H1 (cell line): ENCODE data around the gene PCDH9. TPM values are rescaled to one million over a fixed set of nuclear protein-coding genes. Genes with fewer than 3 reads are reported as not detected.

Source experiments
- CTCF ChIA-PET: fragments of 300-600 bp; sonication (Branson Sonifier 250); formaldehyde crosslinking; loops from one replicate; lab custom pipeline; 2021; ENCODE audit not compliant: partially characterized antibody; lab: Charles Lee
- POLR2A ChIA-PET: fragments of 300-600 bp; sonication (Branson Sonifier 250); formaldehyde crosslinking; loops from one replicate; lab custom pipeline; 2021; ENCODE audit warnings: inconsistent platforms; ENCODE audit not compliant: partially characterized antibody; lab: Charles Lee
- DNase-seq, 2 experiments: peaks; one replicate each; pipeline versions ENCODE4 v3.0.0 to v3.0.0-alpha.2; 2010 to 2022; ENCODE audit warnings: low spot score in 2 of 2, low read depth in 1 of 2, mixed read lengths in 1 of 2
- FAIRE-seq: peaks from 2 replicates; lab custom pipeline; 2011; peaks lifted over from hg19 to GRCh38; lab: Jason Lieb, UNC
- H2AFZ ChIP-seq: 2 replicates; pipeline ENCODE4 v1.8.1; 2012; ENCODE audit warnings: low read length, inconsistent platforms
- H2AK5ac ChIP-seq: 2 replicates; pipeline ENCODE4 v1.6.1; 2013; ENCODE audit warnings: low read depth, low read length
- H2BK120ac ChIP-seq: replicated peaks from 2 replicates; pipeline ENCODE3; 2013; ENCODE audit warnings: low read depth, low read length, inconsistent platforms
- H2BK12ac ChIP-seq: 2 replicates; pipeline ENCODE4 v1.6.1; 2013; ENCODE audit warnings: low read depth, low read length
- H2BK15ac ChIP-seq: 2 replicates; pipeline ENCODE4 v1.6.1; 2013; ENCODE audit warnings: low read length
- H2BK20ac ChIP-seq: 2 replicates; pipeline ENCODE4 v1.6.1; 2013; ENCODE audit warnings: low read length
- H2BK5ac ChIP-seq: 2 replicates; pipeline ENCODE4 v1.6.1; 2013; ENCODE audit warnings: low read depth, low read length
- H3K14ac ChIP-seq: 2 replicates; pipeline ENCODE4 v1.6.1; 2013; ENCODE audit warnings: inconsistent platforms; ENCODE audit not compliant: insufficient read length
- H3K18ac ChIP-seq: 2 replicates; pipeline ENCODE4 v1.6.1; 2013; ENCODE audit warnings: low read length; ENCODE audit errors: extremely low read depth
- H3K23ac ChIP-seq: 2 replicates; pipeline ENCODE4 v1.6.1; 2013; ENCODE audit warnings: inconsistent platforms; ENCODE audit not compliant: insufficient read length
- H3K23me2 ChIP-seq: 2 replicates; pipeline ENCODE4 v1.6.1; 2013; ENCODE audit warnings: low read depth, low read length
- H3K27ac ChIP-seq: 2 replicates; pipeline ENCODE4 v1.6.1; 2011; ENCODE audit warnings: low read depth, low read length, inconsistent platforms
- H3K27me3 ChIP-seq, 4 experiments: replicated peaks in 1 of 4; 1 replicate in 1 of 4; 2 replicates in 3 of 4; pipeline versions ENCODE4 v1.6.1 to v1.8.1; 2011 to 2013; ENCODE audit warnings: low read length in 3 of 4, mild to moderate bottlenecking in 3 of 4, inconsistent platforms in 2 of 4, mixed read lengths in 2 of 4, moderate library complexity in 1 of 4; ENCODE audit not compliant: control insufficient read depth in 3 of 4, insufficient read depth in 3 of 4; ENCODE audit errors: extremely low read depth in 1 of 4
- H3K36me3 ChIP-seq, 4 experiments: 2 replicates each; pipeline versions ENCODE4 v1.6.1 to v1.8.1; 2011 to 2013; ENCODE audit warnings: mild to moderate bottlenecking in 4 of 4, low read length in 3 of 4, moderate library complexity in 2 of 4, control low read depth in 1 of 4, inconsistent platforms in 1 of 4; ENCODE audit not compliant: insufficient read depth in 4 of 4, control insufficient read depth in 2 of 4
- H3K4ac ChIP-seq: replicated peaks from 2 replicates; pipeline ENCODE3; 2013; ENCODE audit warnings: low read length, low read depth, mixed read lengths, inconsistent platforms; ENCODE audit not compliant: insufficient read length
- H3K4me1 ChIP-seq, 4 experiments: replicated peaks in 1 of 4; 1 replicate in 1 of 4; 2 replicates in 3 of 4; pipeline versions ENCODE4 v1.6.1 to v1.8.1; 2011 to 2013; ENCODE audit warnings: low read length in 3 of 4, inconsistent platforms in 2 of 4, mixed read lengths in 1 of 4; ENCODE audit not compliant: insufficient read depth in 4 of 4, control insufficient read depth in 3 of 4
- H3K4me2 ChIP-seq, 2 experiments: 2 replicates each; pipeline versions ENCODE4 v1.6.1 to v1.8.1; 2011 to 2013; ENCODE audit warnings: low read depth in 2 of 2, low read length in 2 of 2, control low read depth in 1 of 2, inconsistent platforms in 1 of 2, mild to moderate bottlenecking in 1 of 2; ENCODE audit not compliant: insufficient read depth in 1 of 2
- H3K4me3 ChIP-seq, 4 experiments: fragments of 200-600, 300-600 bp in 1 of 4; sonication (generic), shearing (Covaris generic), sonication (Bioruptor Twin) in 1 of 4; 2 replicates each; pipeline versions ENCODE4 v1.5.1 to v1.8.1; 2011 to 2016; ENCODE audit warnings: low read length in 4 of 4, low read depth in 3 of 4, control low read depth in 2 of 4, inconsistent platforms in 2 of 4, mild to moderate bottlenecking in 2 of 4, mixed read lengths in 1 of 4, moderate library complexity in 1 of 4; ENCODE audit not compliant: insufficient read depth in 2 of 4; ENCODE audit errors: extremely low read depth in 1 of 4
- H3K56ac ChIP-seq: replicated peaks from 2 replicates; pipeline ENCODE3; 2013; ENCODE audit warnings: low read depth, mild to moderate bottlenecking, mixed read lengths, low read length, inconsistent platforms; ENCODE audit not compliant: insufficient read length
- H3K79me1 ChIP-seq: 2 replicates; pipeline ENCODE4 v1.6.1; 2013; ENCODE audit warnings: low read depth, low read length, control low read depth
- H3K79me2 ChIP-seq, 2 experiments: 2 replicates each; pipeline versions ENCODE4 v1.6.1 to v1.8.1; 2012 to 2013; ENCODE audit warnings: low read length in 2 of 2, mild to moderate bottlenecking in 2 of 2, inconsistent platforms in 1 of 2; ENCODE audit not compliant: insufficient read depth in 2 of 2, control insufficient read depth in 1 of 2
- H3K9ac ChIP-seq, 4 experiments: replicated peaks in 1 of 4; 1 replicate in 1 of 4; 2 replicates in 3 of 4; pipeline versions ENCODE4 v1.6.1 to v1.8.1; 2011 to 2013; ENCODE audit warnings: low read depth in 3 of 4, low read length in 3 of 4, control low read depth in 2 of 4, mild to moderate bottlenecking in 2 of 4, moderate library complexity in 2 of 4, inconsistent platforms in 1 of 4; ENCODE audit errors: extremely low read depth in 1 of 4
- H3K9me3 ChIP-seq, 2 experiments: 2 replicates each; pipeline versions ENCODE4 v1.6.1 to v1.8.1; 2012 to 2013; ENCODE audit warnings: mild to moderate bottlenecking in 2 of 2, moderate library complexity in 2 of 2, control low read depth in 1 of 2, inconsistent platforms in 1 of 2, low read depth in 1 of 2, low read length in 1 of 2, mixed read lengths in 1 of 2; ENCODE audit not compliant: insufficient read depth in 2 of 2
- H4K20me1 ChIP-seq, 2 experiments: replicated peaks in 1 of 2; 2 replicates each; pipeline versions ENCODE3 to v1.8.1; 2011 to 2013; ENCODE audit warnings: inconsistent platforms in 2 of 2, low read length in 2 of 2, mild to moderate bottlenecking in 1 of 2; ENCODE audit not compliant: insufficient read depth in 2 of 2, control insufficient read depth in 1 of 2
- H4K5ac ChIP-seq: 2 replicates; pipeline ENCODE4 v1.6.1; 2013; ENCODE audit warnings: low read length, low read depth, mixed read lengths, inconsistent platforms; ENCODE audit not compliant: insufficient read length
- H4K8ac ChIP-seq: 2 replicates; pipeline ENCODE4 v1.8.0; 2013; ENCODE audit warnings: mild to moderate bottlenecking, moderate library complexity, low read length, inconsistent platforms; ENCODE audit not compliant: insufficient read depth; ENCODE audit errors: extremely low read depth
- H4K91ac ChIP-seq: replicated peaks from 2 replicates; pipeline ENCODE3; 2013; ENCODE audit warnings: low read length, mixed read lengths, inconsistent platforms; ENCODE audit not compliant: insufficient read length
- CEBPB ChIP-seq: IDR thresholded peaks from 2 replicates; pipeline ENCODE4 v1.6.1; 2012; ENCODE audit warnings: low read depth, low read length
- SIN3A ChIP-seq, 2 experiments: IDR thresholded peaks in 1 of 2; conservative IDR thresholded peaks in 1 of 2; 2 replicates each; pipeline ENCODE4 v1.6.1; 2011 to 2012; ENCODE audit warnings: low read length in 2 of 2, improper control_type of control experiment in 1 of 2, low read depth in 1 of 2, mild to moderate bottlenecking in 1 of 2
- TCF12 ChIP-seq: IDR thresholded peaks from 2 replicates; pipeline ENCODE4 v1.6.1; 2011; ENCODE audit warnings: low read depth, mild to moderate bottlenecking, low read length
- WGBS, 2 experiments: shearing (Covaris generic) in 1 of 2; methylation state at CpG; one replicate each; pipeline versions ENCODE4 v1.1.6 to v1.1.7; 2013 to 2015; ENCODE audit warnings: low lambda C conversion rate in 2 of 2, mixed read lengths in 2 of 2, inconsistent platforms in 1 of 2, low coverage in 1 of 2, missing lambda C conversion rate in 1 of 2; ENCODE audit not compliant: insufficient replicate concordance in 2 of 2, insufficient coverage in 1 of 2, insufficient read length in 1 of 2; ENCODE audit errors: extremely low coverage in 1 of 2, missing lambda C conversion rate in 1 of 2; 5-methylcytosine and 5-hydroxymethylcytosine counted together
- polyA plus RNA-seq, 7 experiments: library from polyadenylated mRNA; depleted of rRNA in 3 of 7; stranded (reverse) in 5 of 7; unstranded in 2 of 7; fragments of >200 nt in 5 of 7; fragments of 200-250 nt in 2 of 7; gene quantifications; 1 replicate in 5 of 7; 2 replicates in 1 of 7; 4 replicates in 1 of 7; pipeline versions ENCODE4 v1.2.1 to v1.2.3, GENCODE V29; 2011 to 2013; ENCODE audit warnings: missing spikeins in 2 of 7, mixed read lengths in 2 of 7
- total RNA-seq: library from RNA; stranded (reverse); fragmentation: NEBNext Ultra II Directional; extraction: Animal tissue kit (Norgen Biotek cat#: 25700); gene quantifications from 2 replicates; pipeline ENCODE4 v1.2.1, GENCODE V29; 2021

The PCDH9 gene
- total and polyA plus RNA-seq, 2 of the 8 experiments (the other 6 are each of a cell fraction or from before 2014, with no cell fraction given), result 0.12 to 0.60 TPM

DNA sequence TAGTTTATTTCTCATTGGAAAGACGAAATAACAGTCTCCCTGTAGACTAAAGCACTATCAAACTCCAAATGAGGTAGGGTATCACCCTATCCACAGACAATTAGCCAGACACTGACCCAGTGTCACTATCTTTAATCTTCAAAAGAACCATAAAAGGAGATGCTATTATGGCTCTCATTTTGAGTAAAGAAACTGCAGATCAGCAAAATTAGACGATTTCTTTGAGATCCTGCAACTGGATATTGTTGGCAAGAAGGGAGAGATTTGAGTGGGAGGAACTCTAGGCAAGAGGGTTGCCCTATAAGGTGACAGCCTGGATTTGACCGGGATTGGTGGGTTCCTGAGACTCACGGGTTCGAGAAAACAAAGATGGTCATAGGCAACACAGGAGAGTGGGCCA lies 71.2 kb downstream of the PCDH9 start:
- TF ChIP-seq SIN3A (conservative IDR thresholded peaks at IDR 0.05 in 1 of 2, IDR thresholded peaks at IDR 0.05 in 1 of 2; ENCODE audit: low read depth in 1 of 2, low read length in 2 of 2) (no peak), CEBPB (no peak), TCF12 (no peak)
- TF ChIP-seq, all 59 proteins: peak for 0
- no peak for DNase-seq
- H2AFZ ChIP-seq, result no peak overlapping the region
- H3K23me2 ChIP-seq, result no peaks in the 10 kb centered on the region
- H3K4ac ChIP-seq, result no peak overlapping the region
- no peaks in the 10 kb centered on the region for H3K27me3 ChIP-seq
- ChIA-PET POLR2A (no interaction called here), CTCF (no interaction called here)
- H3K79me1 ChIP-seq, result no peaks in the 10 kb centered on the region
- H3K27ac ChIP-seq, result no peak overlapping the region
- H2BK12ac ChIP-seq, result no peak overlapping the region
- no peak overlapping the region for H4K8ac ChIP-seq
- no peak overlapping the region for H3K23ac ChIP-seq
- H2BK15ac ChIP-seq, result no peak overlapping the region
- no peak overlapping the region for H3K4me3 ChIP-seq
- H2AK5ac ChIP-seq, result no peak overlapping the region
- H3K14ac ChIP-seq, result no peak overlapping the region
- H3K4me1 ChIP-seq, result no peaks in the 10 kb centered on the region
- H2BK120ac ChIP-seq, result no peak overlapping the region
- H3K9ac ChIP-seq, result no peak overlapping the region
- H3K36me3 ChIP-seq, result no peaks in the 10 kb centered on the region
- no peak overlapping the region for H3K4me2 ChIP-seq
- no peaks in the 10 kb centered on the region for H3K79me2 ChIP-seq
- FAIRE-seq, result no peak
- no peak overlapping the region for H2BK20ac ChIP-seq
- no peak overlapping the region for H3K18ac ChIP-seq
- no peak overlapping the region for H3K56ac ChIP-seq
- no peaks in the 10 kb centered on the region for H3K9me3 ChIP-seq
- H4K20me1 ChIP-seq, result no peaks in the 10 kb centered on the region
- 93% methylated on average over 5 of the region's 5 CpGs; no CpG with 5 or more reads in 1 of the 2 experiments for WGBS, 2 experiments
- H4K5ac ChIP-seq, result no peak overlapping the region
- no peak overlapping the region for H4K91ac ChIP-seq
- H2BK5ac ChIP-seq, result no peak overlapping the region
